K562 (cell line): ENCODE data around the gene MAP3K20. TPM values are rescaled to one million over a fixed set of nuclear protein-coding genes. Genes with fewer than 3 reads are reported as not detected.

ENCODE experiments used
- CCNT2 ChIP-seq: IDR thresholded peaks from 2 replicates; pipeline ENCODE4 v1.6.1; 2011; ENCODE audit warnings: borderline replicate concordance, low read depth, mild to moderate bottlenecking, moderate library complexity, mixed read lengths, low read length; ENCODE audit not compliant: insufficient read length; ENCODE audit errors: extremely low read depth
- GTF2F1 ChIP-seq: IDR thresholded peaks from 2 replicates; pipeline ENCODE4 v1.6.1; 2011; ENCODE audit warnings: low read depth, low read length, improper control_type of control experiment
- HDAC8 ChIP-seq: fragments of 450-650 bp; IDR thresholded peaks from 2 replicates; pipeline ENCODE4 v1.6.1; 2016; ENCODE audit warnings: mild to moderate bottlenecking, missing genetic modification characterization, moderate library complexity, missing compliant biosample characterization
- HMGN3 ChIP-seq: IDR thresholded peaks from 2 replicates; pipeline ENCODE4 v1.6.1; 2011; ENCODE audit warnings: borderline replicate concordance, low read depth, mild to moderate bottlenecking, mixed read lengths, low read length; ENCODE audit not compliant: insufficient read length; ENCODE audit errors: extremely low read depth
- HNRNPUL1 ChIP-seq: fragments of 200-400 bp; formaldehyde crosslinking; IDR thresholded peaks from 2 replicates; pipeline ENCODE4 v1.6.1; 2017; ENCODE audit warnings: low read length
- NCOA1 ChIP-seq: fragments of 450-650 bp; IDR thresholded peaks from 2 replicates; pipeline ENCODE4 v1.6.1; 2016; ENCODE audit warnings: low read depth
- NFRKB ChIP-seq: fragments of 450-650 bp; IDR thresholded peaks from 2 replicates; pipeline ENCODE4 v1.6.1; 2016; ENCODE audit warnings: low read depth
- NR2F6 ChIP-seq: fragments of 450-650 bp; formaldehyde crosslinking; IDR thresholded peaks from 2 replicates; pipeline ENCODE4 v1.4.0; 2020; ENCODE audit warnings: mild to moderate bottlenecking
- POLR2A ChIP-seq: fragments of 450-650 bp; conservative IDR thresholded peaks from 2 replicates; pipeline ENCODE4 v1.6.1; 2016
- SMC3 ChIP-seq: conservative IDR thresholded peaks from 2 replicates; pipeline ENCODE4 v1.6.1; 2011; ENCODE audit warnings: low read depth, low read length, improper control_type of control experiment; ENCODE audit not compliant: insufficient read depth
- SP1 ChIP-seq: sonication (generic); formaldehyde crosslinking; IDR thresholded peaks from 2 replicates; pipeline ENCODE4 v1.8.1; 2022; ENCODE audit warnings: mild to moderate bottlenecking, missing genetic modification reagents
- TAF1 ChIP-seq: IDR thresholded peaks from 2 replicates; pipeline ENCODE4 v1.6.1; 2011; ENCODE audit warnings: mild to moderate bottlenecking, low read length, moderate library complexity; ENCODE audit not compliant: insufficient read depth, control insufficient read depth, severe bottlenecking; ENCODE audit errors: extremely low read depth
- ZBTB7A ChIP-seq: IDR thresholded peaks from 2 replicates; pipeline ENCODE4 v1.6.1; 2011; ENCODE audit warnings: low read depth, mild to moderate bottlenecking, low read length, moderate library complexity, borderline replicate concordance; ENCODE audit not compliant: control insufficient read depth
- ZNF644 ChIP-seq: fragments of 200-800 bp; sonication (Bioruptor generic); IDR thresholded peaks from 2 replicates; pipeline ENCODE4 v1.6.1; 2016; ENCODE audit warnings: low read depth, missing genetic modification characterization, missing compliant biosample characterization
- polyA plus RNA-seq, 8 experiments: library from polyadenylated mRNA; depleted of rRNA in 4 of 8; stranded (reverse) in 5 of 8; unstranded in 3 of 8; fragments of >200 nt; fragmentation: Nextera tagmentation in 2 of 8; fragmentation: Illumina TruSeq in 1 of 8; extraction: Ambion mirVana in 2 of 8; extraction: Trizol in 1 of 8; gene quantifications; 2 replicates each; pipeline versions ENCODE4 v1.2.1 to v1.2.3, GENCODE V29; 2011 to 2014; ENCODE audit warnings: inconsistent platforms in 1 of 8, missing spikeins in 1 of 8
- total RNA-seq, 7 experiments: library from RNA; depleted of rRNA in 6 of 7; stranded (reverse); fragments of >200 nt in 6 of 7; fragmentation: Illumina TruSeq in 2 of 7; extraction: Trizol in 2 of 7; gene quantifications; 2 replicates each; pipeline versions ENCODE4 v1.2.1 to v1.2.3, GENCODE V29; 2011 to 2021; ENCODE audit warnings: low replicate concordance in 1 of 7
- TF ChIP-seq, protein P1 (sequence below): IDR thresholded peaks from 3 replicates; pipeline ENCODE4 v1.6.1; 2011; ENCODE audit warnings: borderline replicate concordance, mild to moderate bottlenecking; ENCODE audit not compliant: insufficient read length, insufficient read depth
- TF ChIP-seq, protein P2 (sequence below): fragments of 450-650 bp; IDR thresholded peaks from 2 replicates; pipeline ENCODE4 v1.7.0; 2016; ENCODE audit warnings: borderline replicate concordance

Gene MAP3K20
- total and polyA plus RNA-seq, 9 of the 15 experiments (the other 6 are each of a cell fraction or from before 2014, with no cell fraction given) = 9.8 to 34.2 (median 27.3) TPM

DNA sequence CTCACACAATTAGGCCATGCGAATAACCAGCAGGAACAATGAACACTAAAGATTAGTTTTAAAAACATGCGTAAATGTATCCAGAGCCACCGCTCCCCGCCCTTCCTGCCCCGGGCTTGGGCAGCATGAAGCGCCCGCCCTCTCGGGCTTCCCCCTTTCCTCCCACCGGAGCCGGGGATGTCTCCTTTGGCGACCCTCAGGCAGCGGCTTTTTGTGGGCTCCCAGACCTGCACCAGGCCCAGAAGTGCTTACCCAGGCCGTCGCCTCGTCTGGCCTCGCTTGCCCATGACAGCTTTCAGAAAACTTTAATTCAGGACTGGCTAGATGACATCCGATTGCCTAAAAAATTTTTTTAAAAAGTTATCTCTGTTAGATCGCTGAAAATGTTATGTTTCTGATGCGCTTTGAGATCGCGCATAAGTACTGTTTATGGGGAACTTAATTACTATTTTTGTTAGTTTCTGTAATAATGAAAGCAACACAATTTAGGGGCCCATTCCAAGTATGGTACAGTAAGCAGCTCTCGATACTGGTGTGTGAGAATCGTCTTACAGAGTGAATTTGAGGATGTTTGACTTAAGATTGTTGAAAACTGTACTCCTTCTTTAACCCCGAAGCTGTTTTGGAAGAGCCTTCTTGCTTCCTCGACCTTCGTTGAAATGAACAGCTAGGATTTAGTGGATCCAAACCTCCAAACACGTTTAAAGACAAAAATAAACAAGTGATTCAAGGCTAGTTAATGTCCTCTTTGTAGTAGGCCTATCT, 1.1 kb downstream of the MAP3K20 start (continued):
- peak; percentile 18 for TF ChIP-seq POLR2A
- TF ChIP-seq SMC3 = no peak
- TF ChIP-seq NCOA1 = no peak
- peak; percentile 15 for TF ChIP-seq TAF1
- no peak for TF ChIP-seq SP1 (CRISPR knock-in tag)
- TF ChIP-seq ZNF644 (tag) = no peak
- TF ChIP-seq HDAC8 (tag) = no peak
- TF ChIP-seq ZBTB7A = peak; percentile 68; the same call in 1 of the 2 replicates
- TF ChIP-seq, protein P1, sequence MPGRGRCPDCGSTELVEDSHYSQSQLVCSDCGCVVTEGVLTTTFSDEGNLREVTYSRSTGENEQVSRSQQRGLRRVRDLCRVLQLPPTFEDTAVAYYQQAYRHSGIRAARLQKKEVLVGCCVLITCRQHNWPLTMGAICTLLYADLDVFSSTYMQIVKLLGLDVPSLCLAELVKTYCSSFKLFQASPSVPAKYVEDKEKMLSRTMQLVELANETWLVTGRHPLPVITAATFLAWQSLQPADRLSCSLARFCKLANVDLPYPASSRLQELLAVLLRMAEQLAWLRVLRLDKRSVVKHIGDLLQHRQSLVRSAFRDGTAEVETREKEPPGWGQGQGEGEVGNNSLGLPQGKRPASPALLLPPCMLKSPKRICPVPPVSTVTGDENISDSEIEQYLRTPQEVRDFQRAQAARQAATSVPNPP = no peak
- TF ChIP-seq CCNT2 = peak; percentile 3
- TF ChIP-seq HNRNPUL1 = no peak
- no peak for TF ChIP-seq NFRKB
- TF ChIP-seq NR2F6 (CRISPR knock-in tag) = no peak
- TF ChIP-seq, protein P2, sequence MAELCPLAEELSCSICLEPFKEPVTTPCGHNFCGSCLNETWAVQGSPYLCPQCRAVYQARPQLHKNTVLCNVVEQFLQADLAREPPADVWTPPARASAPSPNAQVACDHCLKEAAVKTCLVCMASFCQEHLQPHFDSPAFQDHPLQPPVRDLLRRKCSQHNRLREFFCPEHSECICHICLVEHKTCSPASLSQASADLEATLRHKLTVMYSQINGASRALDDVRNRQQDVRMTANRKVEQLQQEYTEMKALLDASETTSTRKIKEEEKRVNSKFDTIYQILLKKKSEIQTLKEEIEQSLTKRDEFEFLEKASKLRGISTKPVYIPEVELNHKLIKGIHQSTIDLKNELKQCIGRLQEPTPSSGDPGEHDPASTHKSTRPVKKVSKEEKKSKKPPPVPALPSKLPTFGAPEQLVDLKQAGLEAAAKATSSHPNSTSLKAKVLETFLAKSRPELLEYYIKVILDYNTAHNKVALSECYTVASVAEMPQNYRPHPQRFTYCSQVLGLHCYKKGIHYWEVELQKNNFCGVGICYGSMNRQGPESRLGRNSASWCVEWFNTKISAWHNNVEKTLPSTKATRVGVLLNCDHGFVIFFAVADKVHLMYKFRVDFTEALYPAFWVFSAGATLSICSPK = no peak
- no peak for TF ChIP-seq GTF2F1
- peak; percentile 46 for TF ChIP-seq HMGN3
